HEK293T (cell line): ENCODE results near the gene DNAJB2.

Experiments
- BHLHE40 ChIP-seq: fragments of 450-650 bp; IDR thresholded peaks from 2 replicates; pipeline ENCODE4 v1.6.1; 2016; ENCODE audit warnings: mild to moderate bottlenecking, moderate library complexity, borderline replicate concordance
- CTBP1 ChIP-seq: fragments of 450-650 bp; IDR thresholded peaks from 2 replicates; pipeline ENCODE4 v1.6.1; 2016; ENCODE audit warnings: borderline replicate concordance
- ELF4 ChIP-seq: fragments of 450-650 bp; IDR thresholded peaks from 2 replicates; pipeline ENCODE4 v1.6.1; 2017; ENCODE audit warnings: antibody characterized with exemption
- FOXA1 ChIP-seq: fragments of 450-650 bp; IDR thresholded peaks from 2 replicates; pipeline ENCODE4 v1.6.1; 2016; ENCODE audit warnings: mild to moderate bottlenecking
- FOXK2 ChIP-seq: fragments of 450-650 bp; IDR thresholded peaks from 2 replicates; pipeline ENCODE4 v1.6.1; 2016; ENCODE audit warnings: mild to moderate bottlenecking
- FOXM1 ChIP-seq: fragments of 450-650 bp; IDR thresholded peaks from 2 replicates; pipeline ENCODE4 v1.6.1; 2017; ENCODE audit warnings: mild to moderate bottlenecking, borderline replicate concordance
- HDGF ChIP-seq: fragments of 450-650 bp; IDR thresholded peaks from 2 replicates; pipeline ENCODE4 v1.6.1; 2017; ENCODE audit warnings: antibody characterized with exemption, borderline replicate concordance
- L3MBTL2 ChIP-seq: fragments of 450-650 bp; conservative IDR thresholded peaks from 2 replicates; pipeline ENCODE4 v1.6.1; 2016; ENCODE audit warnings: mild to moderate bottlenecking
- LEF1 ChIP-seq: fragments of 450-650 bp; IDR thresholded peaks from 2 replicates; pipeline ENCODE4 v1.6.1; 2017; ENCODE audit warnings: mild to moderate bottlenecking, borderline replicate concordance
- NFRKB ChIP-seq: fragments of 450-650 bp; IDR thresholded peaks from 2 replicates; pipeline ENCODE4 v1.6.1; 2016; ENCODE audit warnings: mild to moderate bottlenecking, moderate library complexity
- SP1 ChIP-seq: fragments of 450-650 bp; IDR thresholded peaks from 2 replicates; pipeline ENCODE4 v1.6.1; 2017
- SUZ12 ChIP-seq: fragments of 450-650 bp; IDR thresholded peaks from 2 replicates; pipeline ENCODE4 v1.6.1; 2016; ENCODE audit warnings: mild to moderate bottlenecking
- TARDBP ChIP-seq: fragments of 450-650 bp; IDR thresholded peaks from 2 replicates; pipeline ENCODE4 v1.6.1; 2016
- ZNF384 ChIP-seq: fragments of 450-650 bp; IDR thresholded peaks from 2 replicates; pipeline ENCODE4 v1.6.1; 2016

DNA sequence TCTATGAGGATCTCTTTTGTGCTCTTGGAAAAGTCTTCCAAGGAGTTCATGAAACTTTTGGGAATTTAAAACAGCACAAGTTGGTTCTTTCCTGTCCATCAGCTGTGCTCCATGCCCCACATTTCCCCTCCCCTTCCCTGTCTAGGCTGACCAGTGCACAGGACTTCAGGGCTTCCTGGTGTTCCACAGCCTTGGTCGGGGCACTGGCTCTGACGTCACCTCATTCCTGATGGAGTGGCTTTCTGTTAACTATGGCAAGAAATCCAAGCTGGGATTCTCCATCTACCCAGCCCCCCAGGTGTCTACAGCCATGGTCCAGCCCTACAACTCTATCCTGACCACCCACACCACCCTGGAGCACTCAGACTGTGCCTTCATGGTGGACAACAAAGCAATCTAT is 8.1 kb upstream of the DNAJB2 start:
- TF ChIP-seq BHLHE40, result no peak
- no peak for TF ChIP-seq ELF4
- no peak for TF ChIP-seq SUZ12
- no peak for TF ChIP-seq FOXK2
- TF ChIP-seq SP1, result no peak
- no peak for TF ChIP-seq FOXM1
- no peak for TF ChIP-seq CTBP1
- no peak for TF ChIP-seq FOXA1
- no peak for TF ChIP-seq ZNF384
- TF ChIP-seq L3MBTL2, result no peak
- no peak for TF ChIP-seq TARDBP
- no peak for TF ChIP-seq HDGF
- TF ChIP-seq LEF1, result no peak
- TF ChIP-seq NFRKB, result no peak
